ENCODE results near the gene PTBP2.

DNA sequence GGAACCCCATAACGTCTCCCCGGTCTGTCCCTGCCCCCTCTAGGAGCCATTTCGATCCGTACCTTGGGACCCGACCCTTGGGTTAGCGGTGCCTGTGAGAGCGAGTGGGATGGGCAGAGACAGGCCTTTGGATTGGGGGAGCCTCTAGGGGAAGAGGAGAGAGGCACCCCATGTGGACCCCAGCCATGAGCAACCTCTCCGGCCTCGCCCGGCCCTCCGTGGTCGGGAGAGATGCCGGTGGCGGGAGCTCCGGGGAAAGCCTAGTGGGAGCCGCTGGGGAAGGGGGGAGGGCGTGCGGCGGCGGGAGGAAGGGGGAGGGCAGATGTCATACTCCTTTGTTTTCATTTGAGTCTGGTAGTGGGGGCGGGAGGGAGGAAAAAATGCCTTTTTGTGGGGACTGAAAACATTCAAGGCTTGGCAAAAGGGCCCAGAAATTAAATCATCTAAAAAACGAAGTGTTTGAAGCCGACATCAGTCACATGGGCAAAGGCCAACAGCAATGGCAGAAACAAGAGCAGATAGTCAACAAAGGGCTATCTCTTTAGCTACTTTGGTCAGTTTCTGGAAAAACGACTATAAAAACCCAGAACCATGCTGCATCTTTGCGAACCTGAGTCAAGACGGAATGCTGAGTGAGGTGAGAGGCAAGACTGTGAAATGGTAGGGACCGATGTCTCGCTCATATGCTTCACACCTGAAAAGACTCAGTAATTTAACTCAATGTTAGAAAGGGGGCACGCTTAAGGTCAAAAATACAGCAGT, 758 bp downstream of the PTBP2 start:
- TF ChIP-seq, protein P1, sequence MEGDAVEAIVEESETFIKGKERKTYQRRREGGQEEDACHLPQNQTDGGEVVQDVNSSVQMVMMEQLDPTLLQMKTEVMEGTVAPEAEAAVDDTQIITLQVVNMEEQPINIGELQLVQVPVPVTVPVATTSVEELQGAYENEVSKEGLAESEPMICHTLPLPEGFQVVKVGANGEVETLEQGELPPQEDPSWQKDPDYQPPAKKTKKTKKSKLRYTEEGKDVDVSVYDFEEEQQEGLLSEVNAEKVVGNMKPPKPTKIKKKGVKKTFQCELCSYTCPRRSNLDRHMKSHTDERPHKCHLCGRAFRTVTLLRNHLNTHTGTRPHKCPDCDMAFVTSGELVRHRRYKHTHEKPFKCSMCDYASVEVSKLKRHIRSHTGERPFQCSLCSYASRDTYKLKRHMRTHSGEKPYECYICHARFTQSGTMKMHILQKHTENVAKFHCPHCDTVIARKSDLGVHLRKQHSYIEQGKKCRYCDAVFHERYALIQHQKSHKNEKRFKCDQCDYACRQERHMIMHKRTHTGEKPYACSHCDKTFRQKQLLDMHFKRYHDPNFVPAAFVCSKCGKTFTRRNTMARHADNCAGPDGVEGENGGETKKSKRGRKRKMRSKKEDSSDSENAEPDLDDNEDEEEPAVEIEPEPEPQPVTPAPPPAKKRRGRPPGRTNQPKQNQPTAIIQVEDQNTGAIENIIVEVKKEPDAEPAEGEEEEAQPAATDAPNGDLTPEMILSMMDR (IDR thresholded peaks at IDR 0.05), result no peak
- TF ChIP-seq POLR2A (IDR thresholded peaks at IDR 0.05), result peak in 2 of 3 donors; percentile 31 to 38

Data from body of pancreas (tissue), 4 donors.